Measurements from ENCODE around the gene CA10. TPM values are rescaled to one million over a fixed set of nuclear protein-coding genes. Genes with fewer than 3 reads are reported as not detected.

Gene CA10
- total and polyA plus RNA-seq, 2 of the 4 experiments (the other 2 are of a cell fraction): not detected

- WGBS, 2 experiments (ENCODE audit: extremely low coverage in 2 of 2, insufficient read length in 1 of 2): no CpG with 5 or more reads among the region's 1 CpG
- Histone ChIP-seq H3K56ac (ENCODE audit: extremely low read depth, insufficient read depth, low read length) (no peak overlapping the region), H3K27ac (ENCODE audit: insufficient read depth, low read length) (no peak overlapping the region), H4K5ac (ENCODE audit: low read depth, low read length) (no peak overlapping the region), H4K8ac (ENCODE audit: low read depth in 2 of 2, low read length in 2 of 2) (no peak overlapping the region), H2AK5ac (ENCODE audit: low read depth, low read length) (no peak overlapping the region), H3K79me1 (ENCODE audit: low read depth in 1 of 2, low read length in 2 of 2) (no peaks in the 10 kb centered on the region), H2BK120ac (ENCODE audit: low read depth, low read length) (no peak overlapping the region), H3K4me3 (ENCODE audit: insufficient read depth, low read depth, low read length) (no peak overlapping the region), H2BK20ac (ENCODE audit: low read depth, low read length) (no peak overlapping the region), H2AFZ (replicated peaks; ENCODE audit: low read length, poor library complexity) (no peak overlapping the region), H3K36me3 (ENCODE audit: control insufficient read depth, insufficient read depth, low read length) (no peaks in the 10 kb centered on the region), H3K27me3 (ENCODE audit: control insufficient read depth, insufficient read depth, low read length) (no peaks in the 10 kb centered on the region), H3K23ac (ENCODE audit: low read depth, low read length) (no peak overlapping the region), H3K9me1 (ENCODE audit: insufficient read depth, low read length) (no peaks in the 10 kb centered on the region), H2AK9ac (replicated peaks; ENCODE audit: low read depth, low read length, poor library complexity) (no peak overlapping the region), H4K91ac (ENCODE audit: insufficient read depth, low read depth, low read length) (no peak overlapping the region), H3K9me3 (ENCODE audit: control insufficient read depth, insufficient read depth, low read length) (peaks cover 5% of the 10 kb centered on the region), H3K18ac (ENCODE audit: low read depth, low read length) (no peak overlapping the region), H3K4ac (ENCODE audit: low read depth, low read length) (no peak overlapping the region), H3K14ac (replicated peaks; ENCODE audit: low read depth, low read length) (no peak overlapping the region), H3K4me1 (ENCODE audit: control insufficient read depth, insufficient read depth, low read length) (no peaks in the 10 kb centered on the region), H2BK5ac (ENCODE audit: low read depth, low read length, poor library complexity, severe bottlenecking) (no peak overlapping the region), H4K20me1 (ENCODE audit: insufficient read depth, low read length) (no peaks in the 10 kb centered on the region), H2BK15ac (ENCODE audit: low read depth, low read length) (no peak overlapping the region), H3K4me2 (ENCODE audit: low read depth, low read length) (no peak overlapping the region), H3K9ac (ENCODE audit: low read depth, low read length) (no peak overlapping the region)
- ChIA-PET CTCF (no interaction called here), POLR2A (ENCODE audit: unreplicated experiment) (no interaction called here)
- TF ChIP-seq CTCF (conservative IDR thresholded peaks at IDR 0.05; ENCODE audit: low read depth, low read length): peak; percentile 21; the same call in 1 of the 2 replicates
- TF ChIP-seq RAD21 (IDR thresholded peaks at IDR 0.05; ENCODE audit: low read length): peak; percentile 16; the same call in 1 of the 2 replicates
- TF ChIP-seq RCOR1 (IDR thresholded peaks at IDR 0.05; ENCODE audit: insufficient replicate concordance, low read length): no peak
- intact Hi-C loops (cut with micrococcal nuclease): no loop called here
- DNase-seq: no peak
- no peak for ATAC-seq (ENCODE audit: low read depth)
- in situ Hi-C loops (cut with MboI; ENCODE audit: low sequenced_read_pairs): no loop called here
- BruUV-seq (replicated peaks): no TSS peak
- dilution Hi-C loops (cut with HindIII; ENCODE audit: low sequenced_read_pairs, unreplicated experiment): no loop called here
These were observed 12.6 kb upstream of the CA10 start for GRCh38 chr17:52170963-52171572.
